RWPE2 (cell line): ENCODE measurements around the gene ANKS1B.
A peak's percentile ranks its signal among the peaks of the same experiment; 100 is the strongest.
"Not testable (repeated sequence)": the region's sequence is repeated elsewhere in the genome, so short reads cannot be mapped to it uniquely, and the experiment has no call there.

Source experiments
- ATAC-seq: fragments of 200-7000 bp; cut with Tn5 transposase; 3 replicates; pipeline ENCODE4 v1.9.1; 2021; ENCODE audit warnings: low read depth
- DNase-seq: peaks from one replicate; pipeline ENCODE4 v3.0.0-alpha.2; 2020; ENCODE audit warnings: low spot score
- H3K27ac ChIP-seq: fragments of 450-650 bp; 2 replicates; pipeline ENCODE4 v1.5.1; 2017; ENCODE audit warnings: mild to moderate bottlenecking; ENCODE audit not compliant: poor library complexity, severe bottlenecking
- H3K27me3 ChIP-seq: fragments of 250-450 bp; sonication (Bioruptor Pico); 2 replicates; pipeline ENCODE4 v1.5.1; 2021; ENCODE audit warnings: mild to moderate bottlenecking, moderate library complexity; ENCODE audit not compliant: insufficient read depth, poor library complexity, severe bottlenecking
- H3K36me3 ChIP-seq: fragments of 250-450 bp; sonication (Bioruptor Pico); 2 replicates; pipeline ENCODE4 v1.5.1; 2020; ENCODE audit warnings: low read depth, mild to moderate bottlenecking, moderate library complexity
- H3K4me1 ChIP-seq: fragments of 250-450 bp; sonication (Bioruptor Pico); 2 replicates; pipeline ENCODE4 v1.5.1; 2021; ENCODE audit warnings: mild to moderate bottlenecking, moderate library complexity; ENCODE audit not compliant: insufficient read depth, poor library complexity, severe bottlenecking
- H3K4me3 ChIP-seq: fragments of 250-450 bp; sonication (Bioruptor Pico); 2 replicates; pipeline ENCODE4 v1.5.1; 2021; ENCODE audit warnings: mild to moderate bottlenecking, moderate library complexity; ENCODE audit not compliant: severe bottlenecking
- H3K9me3 ChIP-seq: fragments of 250-450 bp; sonication (Bioruptor Pico); 2 replicates; pipeline ENCODE4 v1.5.1; 2021; ENCODE audit warnings: mild to moderate bottlenecking, moderate library complexity; ENCODE audit not compliant: severe bottlenecking
- TF ChIP-seq, protein P1 (sequence below): fragments of 450-650 bp; IDR thresholded peaks from one replicate; pipeline ENCODE4 v1.5.1; 2017; ENCODE audit warnings: mild to moderate bottlenecking, moderate library complexity; ENCODE audit not compliant: poor library complexity, severe bottlenecking

Gene ANKS1B

DNA sequence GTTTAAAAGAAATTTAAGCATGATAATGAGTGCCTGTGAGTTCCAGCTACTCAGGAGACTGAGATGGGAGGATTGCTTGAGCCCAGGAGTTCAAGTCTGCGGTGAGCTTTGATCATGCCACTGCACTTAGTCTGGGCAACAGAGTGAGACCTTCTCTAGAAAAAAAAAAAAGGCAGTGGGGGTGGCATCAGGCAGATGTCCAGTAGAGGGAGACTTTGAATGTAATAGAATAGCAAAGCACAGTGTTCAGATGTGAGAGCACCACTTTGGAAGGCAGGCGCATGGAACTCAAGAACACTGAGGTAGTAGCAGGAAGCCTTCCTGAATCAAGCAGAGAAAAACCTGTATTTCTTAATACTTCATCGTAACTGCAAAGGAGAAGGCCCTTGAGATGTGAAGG lies 731.7 kb downstream of the ANKS1B start:
- DNase-seq, result no peak
- no peak for ATAC-seq

DNA sequence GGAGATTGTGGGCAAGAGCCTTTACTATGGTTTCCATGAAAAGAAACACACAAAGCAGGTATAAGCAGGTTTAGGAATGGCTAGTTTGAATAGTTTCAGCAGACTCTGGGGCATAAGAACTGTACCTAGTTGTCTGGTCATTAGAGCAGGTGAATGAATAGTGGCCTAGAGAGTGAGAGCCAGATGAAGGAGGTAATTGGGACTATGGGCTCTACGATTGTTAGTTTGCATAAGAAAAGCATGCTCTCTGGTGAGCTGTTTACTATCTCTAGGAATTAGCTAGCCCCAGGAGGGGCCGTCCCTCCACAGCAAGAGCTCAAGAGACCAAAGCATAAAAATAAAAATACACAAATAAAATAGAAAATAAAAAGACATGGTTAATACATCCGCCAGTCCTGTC lies 734.6 kb downstream of the ANKS1B start:
- no peaks in the 10 kb centered on the region for H3K36me3 ChIP-seq
- H3K27ac ChIP-seq, result no peak overlapping the region
- no peaks in the 10 kb centered on the region for H3K9me3 ChIP-seq
- no peak for ATAC-seq
- no peaks in the 10 kb centered on the region for H3K27me3 ChIP-seq
- TF ChIP-seq, protein P1, sequence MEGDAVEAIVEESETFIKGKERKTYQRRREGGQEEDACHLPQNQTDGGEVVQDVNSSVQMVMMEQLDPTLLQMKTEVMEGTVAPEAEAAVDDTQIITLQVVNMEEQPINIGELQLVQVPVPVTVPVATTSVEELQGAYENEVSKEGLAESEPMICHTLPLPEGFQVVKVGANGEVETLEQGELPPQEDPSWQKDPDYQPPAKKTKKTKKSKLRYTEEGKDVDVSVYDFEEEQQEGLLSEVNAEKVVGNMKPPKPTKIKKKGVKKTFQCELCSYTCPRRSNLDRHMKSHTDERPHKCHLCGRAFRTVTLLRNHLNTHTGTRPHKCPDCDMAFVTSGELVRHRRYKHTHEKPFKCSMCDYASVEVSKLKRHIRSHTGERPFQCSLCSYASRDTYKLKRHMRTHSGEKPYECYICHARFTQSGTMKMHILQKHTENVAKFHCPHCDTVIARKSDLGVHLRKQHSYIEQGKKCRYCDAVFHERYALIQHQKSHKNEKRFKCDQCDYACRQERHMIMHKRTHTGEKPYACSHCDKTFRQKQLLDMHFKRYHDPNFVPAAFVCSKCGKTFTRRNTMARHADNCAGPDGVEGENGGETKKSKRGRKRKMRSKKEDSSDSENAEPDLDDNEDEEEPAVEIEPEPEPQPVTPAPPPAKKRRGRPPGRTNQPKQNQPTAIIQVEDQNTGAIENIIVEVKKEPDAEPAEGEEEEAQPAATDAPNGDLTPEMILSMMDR, result no peak
- no peaks in the 10 kb centered on the region for H3K4me1 ChIP-seq
- no peak overlapping the region for H3K4me3 ChIP-seq
- no peak for DNase-seq

More for the DNA sequence above, 731.7 kb downstream of the ANKS1B start:
- H3K36me3 ChIP-seq, result no peaks in the 10 kb centered on the region
- H3K27ac ChIP-seq, result no peak overlapping the region
- no peaks in the 10 kb centered on the region for H3K4me1 ChIP-seq
- H3K4me3 ChIP-seq, result no peak overlapping the region
- no peaks in the 10 kb centered on the region for H3K27me3 ChIP-seq
- no peaks in the 10 kb centered on the region for H3K9me3 ChIP-seq
- TF ChIP-seq, protein P1, result peak; percentile 13

DNA sequence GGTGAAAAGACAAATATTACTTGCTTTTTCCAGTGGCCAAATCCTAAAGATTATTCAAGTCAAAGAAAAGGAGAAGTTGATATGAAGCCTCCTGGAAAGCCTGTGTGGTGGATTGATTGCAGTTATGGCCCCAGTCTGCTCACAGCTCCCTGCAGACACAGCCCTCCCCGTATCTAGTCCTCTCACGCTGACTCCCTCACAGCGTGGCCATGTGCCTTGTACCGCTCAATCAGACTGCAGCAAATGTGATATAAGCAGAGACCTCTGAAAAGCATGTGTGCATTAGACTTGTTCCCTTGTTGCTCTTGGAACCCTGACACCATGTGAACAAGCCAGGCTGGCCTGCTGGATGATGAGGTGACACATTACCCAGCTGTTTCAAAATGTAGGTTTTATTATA lies 735.2 kb downstream of the ANKS1B start:
- no peak for DNase-seq
- no peaks in the 10 kb centered on the region for H3K27me3 ChIP-seq
- TF ChIP-seq, protein P1, result no peak
- H3K27ac ChIP-seq, result no peak overlapping the region
- no peak for ATAC-seq
- H3K36me3 ChIP-seq, result no peaks in the 10 kb centered on the region
- H3K4me3 ChIP-seq, result no peak overlapping the region
- H3K9me3 ChIP-seq, result no peaks in the 10 kb centered on the region
- no peaks in the 10 kb centered on the region for H3K4me1 ChIP-seq

DNA sequence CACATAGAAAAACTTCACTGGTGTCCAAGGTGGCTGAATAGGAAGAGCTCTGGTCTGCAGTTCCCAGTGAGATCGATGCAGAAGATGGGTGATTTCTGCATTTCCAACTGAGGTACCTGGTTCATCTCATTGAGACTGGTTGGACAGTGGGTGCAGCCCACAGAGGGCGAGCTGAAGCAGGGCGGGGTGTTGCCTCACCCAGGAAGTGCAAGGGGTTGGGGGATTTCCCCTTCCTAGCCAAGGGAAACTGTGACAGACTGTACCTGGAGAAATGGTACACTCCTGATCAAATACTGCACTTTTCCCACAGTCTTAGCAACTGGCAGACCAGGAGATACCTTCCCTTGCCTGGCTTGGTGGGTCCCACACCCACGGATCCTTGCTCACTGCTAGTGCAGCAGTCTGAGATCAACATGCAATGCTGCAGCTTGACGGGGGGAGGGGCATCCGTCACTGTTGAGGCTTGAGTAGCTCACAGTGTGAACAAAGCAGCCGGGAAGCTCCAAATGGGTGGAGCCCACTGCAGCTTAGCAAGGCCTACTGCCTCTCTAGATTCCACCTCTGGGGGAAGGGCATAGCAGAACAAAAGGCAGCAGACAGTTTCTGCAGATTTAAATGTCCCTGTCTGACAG lies 746.7 kb downstream of the ANKS1B start:
- not testable (repeated sequence) for ATAC-seq, H3K4me3 ChIP-seq, H3K9me3 ChIP-seq, H3K4me1 ChIP-seq, H3K27me3 ChIP-seq, DNase-seq, H3K36me3 ChIP-seq, H3K27ac ChIP-seq

DNA sequence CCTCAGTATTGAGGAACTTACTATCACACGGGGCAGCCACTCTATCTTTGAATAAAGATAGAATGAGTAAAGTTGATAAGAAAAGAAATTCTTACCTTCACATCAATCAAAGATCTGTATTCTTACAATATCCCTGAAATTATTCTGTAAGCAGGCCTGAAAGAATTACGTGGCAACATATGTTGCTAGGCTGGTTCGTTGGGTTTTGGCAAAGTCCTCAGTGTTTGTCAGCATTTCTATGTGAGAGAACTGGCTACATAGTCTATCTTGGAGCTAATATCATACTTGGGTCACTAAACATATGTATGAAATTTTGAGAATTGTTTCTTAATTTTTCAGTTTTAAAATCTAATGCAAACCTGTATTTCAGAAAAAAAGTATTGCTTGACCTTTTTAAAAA lies 749.4 kb downstream of the ANKS1B start:
- H3K36me3 ChIP-seq, result no peaks in the 10 kb centered on the region
- ATAC-seq (no peak), DNase-seq (no peak)
- no peak overlapping the region for H3K27ac ChIP-seq
- no peaks in the 10 kb centered on the region for H3K9me3 ChIP-seq
- H3K27me3 ChIP-seq, result no peaks in the 10 kb centered on the region
- TF ChIP-seq, protein P1, result no peak
- H3K4me3 ChIP-seq, result no peak overlapping the region
- no peaks in the 10 kb centered on the region for H3K4me1 ChIP-seq
